Breast epithelium (tissue), 4 donors: ENCODE results near the gene ZNF497. TPM values are rescaled to one million over a fixed set of nuclear protein-coding genes. Genes with fewer than 3 reads are reported as not detected.

Source experiments
- DNase-seq, 2 donors: peaks; one replicate each; pipeline ENCODE4 v3.0.0-alpha.2; 2019; ENCODE audit warnings: low spot score in 2 of 2
- H3K27ac ChIP-seq, 2 donors: fragments of 200-600 bp; sonication (generic) in 1 of 2; one replicate each; pipeline ENCODE4 v1.5.1; 2016 to 2019; ENCODE audit warnings: mild to moderate bottlenecking in 1 of 2
- H3K27me3 ChIP-seq, 2 donors: fragments of 200-600 bp; sonication (generic) in 1 of 2; one replicate each; pipeline versions ENCODE4 v1.5.1 to v1.6.0; 2017 to 2019; ENCODE audit warnings: control low read depth in 1 of 2, mild to moderate bottlenecking in 1 of 2
- H3K36me3 ChIP-seq: fragments of 200-600 bp; one replicate; pipeline ENCODE4 v1.5.1; 2019
- H3K4me1 ChIP-seq, 2 donors: fragments of 200-600 bp; sonication (generic); one replicate each; pipeline ENCODE4 v1.5.1; 2016 to 2019; ENCODE audit warnings: control low read depth in 1 of 2
- H3K4me3 ChIP-seq, 3 donors: fragments of 200-600 bp; sonication (generic); 1 replicate in 2 of 3; 2 replicates in 1 of 3; pipeline ENCODE4 v1.5.1; 2016 to 2019; ENCODE audit warnings: mild to moderate bottlenecking in 3 of 3, moderate library complexity in 2 of 3
- H3K9me3 ChIP-seq, 2 donors: fragments of 200-600 bp; sonication (generic) in 1 of 2; one replicate each; pipeline ENCODE4 v1.5.1; 2016 to 2019; ENCODE audit warnings: control low read depth in 1 of 2
- POLR2A ChIP-seq: fragments of 450-650 bp; IDR thresholded peaks from one replicate; pipeline ENCODE4 v1.6.1; 2016; ENCODE audit warnings: antibody characterized with exemption, mild to moderate bottlenecking, moderate library complexity
- POLR2AphosphoS5 ChIP-seq, 3 donors: sonication (generic); formaldehyde crosslinking; IDR thresholded peaks; one replicate each; pipeline ENCODE4 v1.6.1; 2017; ENCODE audit warnings: antibody characterized with exemption in 3 of 3
- intact Hi-C: fragments of 100-400 bp; cut with DNase I; formaldehyde crosslinking; loops from one replicate; pipeline ENCODE4 v1.15.1; 2023; ENCODE audit warnings: low total_unique reads
- total RNA-seq, 3 donors: library from RNA; depleted of rRNA; stranded (reverse); fragments of >200 nt; gene quantifications; one replicate each; pipeline ENCODE4 v1.1.0, GENCODE V29; 2016
- TF ChIP-seq, protein P1 (sequence below), 3 donors: fragments of 450-650 bp; IDR thresholded peaks; one replicate each; pipeline ENCODE4 v1.5.1; 2016 to 2017; ENCODE audit warnings: antibody characterized with exemption in 3 of 3, mild to moderate bottlenecking in 3 of 3, moderate library complexity in 3 of 3

Gene ZNF497
- 1 to 10 TPM in 2 of 3 donors, under 1 TPM in 1; 0.80 to 5.3 (median 3.6) TPM for total RNA-seq

DNA sequence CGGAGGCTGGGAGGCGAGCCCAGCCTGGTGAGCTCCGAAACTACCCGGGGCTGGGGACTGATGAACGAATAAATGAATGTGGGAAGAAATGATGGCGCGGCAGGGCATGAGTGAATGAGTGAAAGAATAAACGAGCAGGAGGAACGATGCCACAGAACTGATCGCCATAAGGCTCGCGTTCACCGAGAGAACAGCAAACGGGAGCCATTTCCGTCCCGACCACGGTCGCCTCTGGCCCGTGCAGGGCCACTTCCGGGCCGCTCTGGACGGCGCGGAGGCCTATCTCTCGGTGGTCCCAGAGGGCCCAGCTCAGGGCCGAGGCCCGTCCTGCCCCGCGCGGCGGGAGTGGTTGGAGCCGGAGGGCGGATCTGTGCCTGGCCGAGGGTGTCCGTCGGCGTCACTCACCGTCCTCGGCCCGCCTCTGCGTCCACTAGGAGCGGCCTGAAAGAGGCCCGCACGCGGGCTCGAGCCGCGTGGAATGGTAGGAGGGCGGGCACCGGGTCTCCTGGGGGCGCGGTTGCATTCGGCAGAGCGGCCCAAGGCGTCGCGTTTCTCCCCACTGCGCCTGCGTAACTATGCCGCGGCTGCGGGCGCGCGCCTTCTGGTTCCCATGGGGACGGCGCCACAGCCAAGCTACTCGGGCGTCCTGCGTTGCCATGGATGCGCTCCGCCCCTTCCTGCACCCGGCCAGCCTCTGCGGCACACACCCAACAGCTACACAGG lies at the start of gene ZNF497:
Gene ZNF497 (minus strand): TSS at position 480 of the 723 bp plus-strand sequence. CDS start 5,116 bp downstream, outside the sequence.
- H3K9me3 ChIP-seq: no peaks in the 10 kb centered on the region
- intact Hi-C loops: no loop called here

DNA sequence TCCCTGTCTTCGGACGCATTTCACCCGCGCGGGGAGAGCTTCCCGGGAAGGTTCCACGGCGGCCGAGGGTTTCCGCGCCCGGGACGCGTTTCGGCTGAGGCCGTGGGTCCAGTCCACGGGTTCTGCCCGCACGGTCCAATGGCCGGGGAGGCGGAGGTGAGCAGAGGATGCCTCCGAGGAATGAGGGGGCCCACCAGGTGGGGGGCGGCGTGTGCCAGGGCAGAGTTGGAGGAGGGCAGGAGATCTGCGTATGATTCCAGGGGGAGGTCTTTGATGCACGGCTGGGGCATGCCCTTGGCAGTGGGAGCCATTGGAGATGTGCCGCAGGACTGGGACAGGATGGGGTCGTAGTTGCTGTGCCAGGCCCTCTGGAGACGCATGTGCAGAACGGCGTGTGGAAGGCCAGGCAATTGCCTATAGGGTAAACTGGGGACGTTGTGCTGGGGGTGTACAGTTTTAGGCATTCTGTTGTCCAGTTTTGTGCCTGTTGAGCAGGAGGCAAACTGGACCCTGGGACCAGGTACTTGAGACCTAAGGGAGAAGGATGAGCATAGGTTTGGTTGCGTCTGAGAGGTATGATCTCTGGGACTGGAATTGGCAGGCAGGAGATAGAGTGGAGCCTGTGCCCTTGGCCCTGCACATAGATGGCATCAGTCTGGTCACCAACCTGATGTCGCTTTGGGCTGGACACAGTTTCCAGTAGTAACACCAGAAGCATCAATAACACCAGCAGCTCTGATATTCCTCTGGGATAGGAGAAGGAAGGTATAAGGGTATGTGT lies 46.6 kb upstream of the ZNF497 start:
- H3K27me3 ChIP-seq: no peaks in the 10 kb centered on the region
- TF ChIP-seq POLR2AphosphoS5 (IDR thresholded peaks at IDR 0.05): no peak
- no peak for TF ChIP-seq POLR2A
- TF ChIP-seq, protein P1, sequence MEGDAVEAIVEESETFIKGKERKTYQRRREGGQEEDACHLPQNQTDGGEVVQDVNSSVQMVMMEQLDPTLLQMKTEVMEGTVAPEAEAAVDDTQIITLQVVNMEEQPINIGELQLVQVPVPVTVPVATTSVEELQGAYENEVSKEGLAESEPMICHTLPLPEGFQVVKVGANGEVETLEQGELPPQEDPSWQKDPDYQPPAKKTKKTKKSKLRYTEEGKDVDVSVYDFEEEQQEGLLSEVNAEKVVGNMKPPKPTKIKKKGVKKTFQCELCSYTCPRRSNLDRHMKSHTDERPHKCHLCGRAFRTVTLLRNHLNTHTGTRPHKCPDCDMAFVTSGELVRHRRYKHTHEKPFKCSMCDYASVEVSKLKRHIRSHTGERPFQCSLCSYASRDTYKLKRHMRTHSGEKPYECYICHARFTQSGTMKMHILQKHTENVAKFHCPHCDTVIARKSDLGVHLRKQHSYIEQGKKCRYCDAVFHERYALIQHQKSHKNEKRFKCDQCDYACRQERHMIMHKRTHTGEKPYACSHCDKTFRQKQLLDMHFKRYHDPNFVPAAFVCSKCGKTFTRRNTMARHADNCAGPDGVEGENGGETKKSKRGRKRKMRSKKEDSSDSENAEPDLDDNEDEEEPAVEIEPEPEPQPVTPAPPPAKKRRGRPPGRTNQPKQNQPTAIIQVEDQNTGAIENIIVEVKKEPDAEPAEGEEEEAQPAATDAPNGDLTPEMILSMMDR (IDR thresholded peaks at IDR 0.05): no peak
- peak overlapping the region; percentile 89 to 94 for H3K27ac ChIP-seq
- H3K4me3 ChIP-seq: peak overlapping the region; percentile 76 to 93 (median 88)
- no peaks in the 10 kb centered on the region for H3K36me3 ChIP-seq
- no peaks in the 10 kb centered on the region for H3K9me3 ChIP-seq
- peaks cover 2 to 11% of the 10 kb centered on the region in 2 donors for H3K4me1 ChIP-seq
- intact Hi-C loops: loop anchor here (10.0 kb wide), 1 partner anchor 1304 kb away; no protein-coding TSS in a partner anchor
- DNase-seq: peak in 1 of 2 donors; percentile 52

More for the DNA sequence above, at the start of gene ZNF497:
- peak within 1 kb of the TSS; percentile 89 to 91 for H3K27ac ChIP-seq
- peak; percentile 93 to 95 for DNase-seq
- TF ChIP-seq POLR2AphosphoS5 (IDR thresholded peaks at IDR 0.05) (peak; percentile 47 to 94 (median 90)), POLR2A (peak; percentile 79)
- TF ChIP-seq, protein P1 (IDR thresholded peaks at IDR 0.05): no peak
- no peaks in the 10 kb centered on the region for H3K36me3 ChIP-seq
- H3K4me3 ChIP-seq: peak within 1 kb of the TSS; percentile 65 to 83 (median 66)
- no peaks in the 10 kb centered on the region for H3K4me1 ChIP-seq
- H3K27me3 ChIP-seq: no peaks in the 10 kb centered on the region

DNA sequence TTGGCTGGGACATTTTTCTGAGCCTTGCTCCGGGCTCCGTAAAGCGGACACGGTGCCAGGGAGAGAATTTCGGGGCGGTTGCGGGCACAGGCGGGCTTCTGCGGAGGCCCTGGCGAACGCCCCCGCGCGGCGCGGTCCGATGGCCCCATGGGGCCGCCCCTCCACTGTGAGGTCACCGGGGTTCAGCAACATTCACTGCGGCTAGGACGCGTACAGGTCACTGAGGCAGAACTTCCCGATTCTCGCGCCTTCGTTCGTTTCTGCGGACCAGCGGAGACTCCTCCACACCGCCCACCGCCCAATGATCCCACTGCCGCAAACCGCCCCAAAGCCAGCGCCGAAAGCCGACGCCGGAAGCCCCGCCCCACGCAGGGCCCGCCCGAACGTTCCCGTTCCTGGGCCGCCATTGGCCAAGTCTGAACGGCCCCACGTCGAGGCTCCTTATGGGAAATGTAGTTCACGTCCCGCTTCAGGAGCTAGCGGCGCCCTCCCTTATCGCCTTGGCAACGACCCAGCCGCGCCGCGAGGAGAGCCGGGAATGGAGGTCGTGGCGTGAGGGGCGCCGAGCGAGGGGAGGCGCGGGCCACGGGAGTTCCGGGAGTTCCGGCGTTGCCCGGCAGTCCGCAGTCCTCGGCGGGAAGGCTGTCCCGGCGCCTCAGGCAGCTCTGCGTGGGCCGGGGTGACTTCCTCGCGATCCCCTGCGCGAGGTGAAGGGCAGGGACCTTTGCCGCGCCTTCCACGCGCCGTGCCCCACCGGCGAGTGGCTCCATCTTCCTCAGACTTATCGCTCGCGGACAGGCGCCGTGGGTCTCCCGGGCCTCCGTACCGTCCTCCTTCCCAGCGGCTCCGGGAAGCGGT lies 45.8 kb upstream of the ZNF497 start, which contains the start of gene ZNF584:
Gene ZNF584 (plus strand): TSS at position 498 of the 858 bp plus-strand sequence. CDS start 499 bp downstream, outside the sequence.
- Histone ChIP-seq H3K9me3 (no peaks in the 10 kb centered on the region), H3K4me3 (peak within 1 kb of the TSS; percentile 76 to 93 (median 88)), H3K4me1 (peaks cover 2 to 11% of the 10 kb centered on the region in 2 donors), H3K36me3 (no peaks in the 10 kb centered on the region), H3K27ac (peak within 1 kb of the TSS; percentile 89 to 94), H3K27me3 (no peaks in the 10 kb centered on the region)
- TF ChIP-seq, protein P1 (IDR thresholded peaks at IDR 0.05): no peak
- TF ChIP-seq POLR2A (peak; percentile 77), POLR2AphosphoS5 (IDR thresholded peaks at IDR 0.05) (peak; percentile 63 to 89 (median 80))
- peak; percentile 89 to 91 for DNase-seq
- intact Hi-C loops: loop anchor here (10.0 kb wide), 1 partner anchor 1304 kb away; no protein-coding TSS in a partner anchor

DNA sequence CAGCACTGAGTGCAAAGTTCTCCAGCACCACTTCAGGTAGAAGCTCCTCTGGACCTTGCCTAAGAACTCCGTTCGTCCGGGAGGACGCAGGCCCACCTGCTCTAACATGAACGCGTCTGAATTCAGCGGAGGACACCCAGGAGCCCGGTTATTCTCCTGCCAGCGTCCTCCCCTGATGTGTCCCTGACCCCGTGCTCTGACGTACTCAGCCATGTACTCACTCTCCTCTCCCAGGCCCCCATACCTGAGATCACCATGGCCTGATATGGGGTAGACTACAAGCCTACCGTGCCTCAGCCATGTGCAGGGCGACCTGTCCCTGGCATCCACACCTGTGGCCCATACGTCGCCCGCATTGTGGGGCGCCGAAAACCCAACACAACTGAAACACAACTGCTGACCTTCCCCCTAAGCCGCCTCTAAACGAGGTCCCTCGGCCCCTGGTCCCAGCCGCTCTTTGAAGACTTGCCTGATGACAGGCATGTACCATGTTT lies 45.2 kb upstream of the ZNF497 start:
- intact Hi-C loops: loop anchor here (10.0 kb wide), 1 partner anchor 1303 kb away; no protein-coding TSS in a partner anchor
- Histone ChIP-seq H3K4me3 (peak overlapping the region; percentile 76 to 93 (median 88)), H3K36me3 (no peaks in the 10 kb centered on the region), H3K27me3 (no peaks in the 10 kb centered on the region), H3K9me3 (no peaks in the 10 kb centered on the region), H3K4me1 (peaks cover 2 to 11% of the 10 kb centered on the region in 2 donors), H3K27ac (peak overlapping the region; percentile 89 to 94)
- no peak for DNase-seq
- no peak for TF ChIP-seq POLR2AphosphoS5 (IDR thresholded peaks at IDR 0.05)
